ENCODE data around the gene MICU1. TPM values are rescaled to one million over a fixed set of nuclear protein-coding genes. Genes with fewer than 3 reads are reported as not detected.
"Not testable (repeated sequence)": the region's sequence is repeated elsewhere in the genome, so short reads cannot be mapped to it uniquely, and the experiment has no call there.

MICU1 gene
- total RNA-seq, 4 donors from 2014 or later = 21.9 to 36.2 (median 31.7) TPM

GRCh38 chr10:72331575-72332422, 294.1 kb downstream of the MICU1 start:
- ATAC-seq (ENCODE audit: low FRiP score) (peak; percentile 61), DNase-seq (ENCODE audit: low spot score) (no peak)
- TF ChIP-seq, protein P1, sequence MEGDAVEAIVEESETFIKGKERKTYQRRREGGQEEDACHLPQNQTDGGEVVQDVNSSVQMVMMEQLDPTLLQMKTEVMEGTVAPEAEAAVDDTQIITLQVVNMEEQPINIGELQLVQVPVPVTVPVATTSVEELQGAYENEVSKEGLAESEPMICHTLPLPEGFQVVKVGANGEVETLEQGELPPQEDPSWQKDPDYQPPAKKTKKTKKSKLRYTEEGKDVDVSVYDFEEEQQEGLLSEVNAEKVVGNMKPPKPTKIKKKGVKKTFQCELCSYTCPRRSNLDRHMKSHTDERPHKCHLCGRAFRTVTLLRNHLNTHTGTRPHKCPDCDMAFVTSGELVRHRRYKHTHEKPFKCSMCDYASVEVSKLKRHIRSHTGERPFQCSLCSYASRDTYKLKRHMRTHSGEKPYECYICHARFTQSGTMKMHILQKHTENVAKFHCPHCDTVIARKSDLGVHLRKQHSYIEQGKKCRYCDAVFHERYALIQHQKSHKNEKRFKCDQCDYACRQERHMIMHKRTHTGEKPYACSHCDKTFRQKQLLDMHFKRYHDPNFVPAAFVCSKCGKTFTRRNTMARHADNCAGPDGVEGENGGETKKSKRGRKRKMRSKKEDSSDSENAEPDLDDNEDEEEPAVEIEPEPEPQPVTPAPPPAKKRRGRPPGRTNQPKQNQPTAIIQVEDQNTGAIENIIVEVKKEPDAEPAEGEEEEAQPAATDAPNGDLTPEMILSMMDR (IDR thresholded peaks at IDR 0.05) = no peak

- TF ChIP-seq, protein P1 (IDR thresholded peaks at IDR 0.05) = no peak
- ATAC-seq (ENCODE audit: low FRiP score) = no peak
- DNase-seq (ENCODE audit: low spot score) = no peak
Measured at GRCh38 chr10:72330069-72330426, 295.8 kb downstream of the MICU1 start.

- no peak for ATAC-seq (ENCODE audit: low FRiP score)
- TF ChIP-seq, protein P1 (IDR thresholded peaks at IDR 0.05) = no peak
- no peak for DNase-seq (ENCODE audit: low spot score)
Measured at GRCh38 chr10:72329290-72330068, 296.4 kb downstream of the MICU1 start.

GRCh38 chr10:72328829-72329204, 297.1 kb downstream of the MICU1 start:
- TF ChIP-seq, protein P1 (IDR thresholded peaks at IDR 0.05) = no peak
- DNase-seq (ENCODE audit: low spot score) = no peak
- no peak for ATAC-seq (ENCODE audit: low FRiP score)

- TF ChIP-seq, protein P1 (IDR thresholded peaks at IDR 0.05) = no peak
- DNase-seq (ENCODE audit: low spot score) = no peak
- ATAC-seq (ENCODE audit: low FRiP score) = peak; percentile 36
Measured at GRCh38 chr10:72328045-72328828, 297.6 kb downstream of the MICU1 start.

DNA sequence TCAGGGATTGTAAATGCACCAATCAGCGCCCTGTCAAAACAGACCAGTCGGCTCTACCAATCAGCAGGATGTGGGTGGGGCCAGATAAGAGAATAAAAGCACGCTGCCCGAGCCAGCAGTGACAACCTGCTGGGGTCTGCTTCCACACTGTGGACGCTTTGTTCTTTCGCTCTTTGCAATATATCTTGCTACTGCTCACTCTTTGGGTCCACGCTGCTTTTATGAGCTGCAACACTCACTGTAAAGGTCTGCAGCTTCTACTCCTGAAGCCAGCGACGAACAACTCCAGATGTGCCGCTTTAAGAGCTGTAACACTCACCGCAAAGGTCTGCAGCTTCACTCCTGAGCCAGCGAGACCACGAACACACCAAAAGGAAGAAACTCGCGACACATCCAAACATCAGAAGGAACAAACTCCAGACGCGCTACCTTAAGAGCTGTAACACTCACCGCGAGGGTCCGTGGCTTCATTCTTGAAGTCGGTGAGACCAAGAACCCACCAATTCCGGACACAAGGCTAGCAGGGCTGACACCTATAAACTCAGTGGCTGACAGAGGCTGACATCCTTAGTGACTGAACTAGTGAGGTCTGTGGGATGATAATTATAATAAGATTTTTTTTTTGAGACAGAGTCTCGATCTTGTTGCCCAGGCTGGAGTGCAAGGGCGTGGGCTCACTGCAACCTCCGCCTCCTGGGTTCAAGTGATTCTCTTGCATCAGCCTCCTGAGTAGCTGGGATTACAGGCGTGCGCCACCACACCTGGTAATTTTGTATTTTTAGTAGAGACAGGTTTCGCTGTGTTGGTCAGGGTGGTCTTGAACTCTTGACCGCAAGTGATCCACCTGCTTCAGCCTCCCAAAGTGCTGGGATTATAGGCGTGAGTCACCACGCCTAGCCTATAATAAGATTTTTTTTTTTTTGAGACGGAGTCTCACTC, 298.9 kb downstream of the MICU1 start:
- not testable (repeated sequence) for ATAC-seq (ENCODE audit: low FRiP score); DNase-seq (ENCODE audit: low spot score)

DNA sequence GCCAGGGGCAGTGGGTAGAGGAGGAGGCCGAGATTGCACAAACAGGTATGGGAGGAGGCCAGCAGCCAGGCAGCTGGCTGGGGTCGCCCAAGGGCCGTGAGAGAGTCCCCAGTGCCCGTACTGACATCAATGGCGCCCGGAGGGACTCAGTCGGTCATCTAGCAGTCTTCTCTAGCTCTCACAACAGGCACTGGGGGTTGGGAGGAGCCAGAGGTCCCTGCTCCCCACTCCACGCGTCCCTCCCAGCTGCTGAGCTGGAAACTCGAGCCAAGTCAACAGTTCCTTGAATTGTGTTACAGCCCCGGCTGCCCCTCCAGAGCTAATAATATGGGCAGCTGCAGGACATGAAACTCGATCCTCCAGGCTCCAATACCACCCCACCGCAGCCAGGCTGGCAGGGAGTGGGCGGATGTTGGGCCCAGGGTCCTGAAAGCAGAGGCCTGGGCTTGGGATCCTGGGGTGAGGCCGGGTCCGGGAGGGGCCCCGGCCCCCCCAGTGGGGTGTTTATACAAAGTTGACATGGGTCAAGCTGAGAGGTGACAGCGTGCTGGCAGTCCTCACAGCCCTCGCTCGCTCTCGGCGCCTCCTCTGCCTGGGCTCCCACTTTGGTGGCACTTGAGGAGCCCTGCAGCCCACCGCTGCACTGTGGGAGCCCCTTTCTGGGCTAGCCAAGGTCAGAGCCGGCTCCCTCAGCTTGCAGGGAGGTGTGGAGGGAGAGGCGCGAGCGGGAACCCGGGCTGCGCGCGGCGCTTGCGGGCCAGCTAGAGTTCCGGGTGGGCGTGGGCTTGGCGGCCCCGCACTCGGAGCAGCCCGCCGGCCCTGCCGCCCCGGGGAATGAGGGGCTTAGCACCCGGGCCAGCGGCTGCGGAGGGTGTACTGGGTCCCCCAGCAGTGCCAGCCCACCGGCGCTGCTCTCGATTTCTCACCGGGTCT, 300.4 kb downstream of the MICU1 start:
- ATAC-seq (ENCODE audit: low FRiP score); DNase-seq (ENCODE audit: low spot score): not testable (repeated sequence)
